ENCODE data around the gene HOXD1. TPM values are rescaled to one million over a fixed set of nuclear protein-coding genes. Genes with fewer than 3 reads are reported as not detected.

The HOXD1 gene
- total and polyA plus RNA-seq, 11 donors = 0.08 to 0.51 (median 0.19) TPM; not detected in 6

DNA sequence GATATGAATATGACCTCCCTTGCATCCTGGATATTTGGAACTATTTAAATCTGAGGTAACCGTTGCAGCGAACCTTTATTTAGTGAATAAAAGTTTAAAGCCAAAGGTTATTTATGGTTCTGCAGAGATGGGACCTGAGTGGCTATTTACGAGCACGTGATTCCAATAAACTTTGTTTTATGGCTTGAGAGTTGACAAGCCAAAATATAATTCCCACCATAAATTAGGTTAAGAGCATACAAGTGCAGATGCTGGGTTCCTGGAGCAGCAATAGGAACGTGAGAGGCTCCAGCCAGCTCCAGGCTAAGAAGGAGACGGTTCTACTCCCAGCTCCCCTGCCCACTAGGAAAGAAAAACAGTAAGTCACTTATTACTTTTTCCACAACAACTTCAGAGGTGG, 42.4 kb upstream of the HOXD1 start:
- no peaks in the 10 kb centered on the region for H3K36me3 ChIP-seq
- ATAC-seq = no peak
- peaks cover 0 to 3% (median 0%) of the 10 kb centered on the region in 12 donors for H3K4me1 ChIP-seq
- H3K27me3 ChIP-seq = peaks cover 30 to 98% (median 73%) of the 10 kb centered on the region in 9 donors
- intact Hi-C loops (cut with DNase I) = no loop called here
- H3K27ac ChIP-seq = no peak overlapping the region
- WGBS, 4 donors = 27 to 51% (median 39%) methylated on average over 6 of the region's 6 CpGs
- TF ChIP-seq POLR2A (IDR thresholded peaks at IDR 0.05) = no peak
- TF ChIP-seq, protein P1, sequence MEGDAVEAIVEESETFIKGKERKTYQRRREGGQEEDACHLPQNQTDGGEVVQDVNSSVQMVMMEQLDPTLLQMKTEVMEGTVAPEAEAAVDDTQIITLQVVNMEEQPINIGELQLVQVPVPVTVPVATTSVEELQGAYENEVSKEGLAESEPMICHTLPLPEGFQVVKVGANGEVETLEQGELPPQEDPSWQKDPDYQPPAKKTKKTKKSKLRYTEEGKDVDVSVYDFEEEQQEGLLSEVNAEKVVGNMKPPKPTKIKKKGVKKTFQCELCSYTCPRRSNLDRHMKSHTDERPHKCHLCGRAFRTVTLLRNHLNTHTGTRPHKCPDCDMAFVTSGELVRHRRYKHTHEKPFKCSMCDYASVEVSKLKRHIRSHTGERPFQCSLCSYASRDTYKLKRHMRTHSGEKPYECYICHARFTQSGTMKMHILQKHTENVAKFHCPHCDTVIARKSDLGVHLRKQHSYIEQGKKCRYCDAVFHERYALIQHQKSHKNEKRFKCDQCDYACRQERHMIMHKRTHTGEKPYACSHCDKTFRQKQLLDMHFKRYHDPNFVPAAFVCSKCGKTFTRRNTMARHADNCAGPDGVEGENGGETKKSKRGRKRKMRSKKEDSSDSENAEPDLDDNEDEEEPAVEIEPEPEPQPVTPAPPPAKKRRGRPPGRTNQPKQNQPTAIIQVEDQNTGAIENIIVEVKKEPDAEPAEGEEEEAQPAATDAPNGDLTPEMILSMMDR (IDR thresholded peaks at IDR 0.05) = no peak
- H3K9me3 ChIP-seq = no peaks in the 10 kb centered on the region
- no peak for DNase-seq
- no peak overlapping the region for H3K4me3 ChIP-seq

DNA sequence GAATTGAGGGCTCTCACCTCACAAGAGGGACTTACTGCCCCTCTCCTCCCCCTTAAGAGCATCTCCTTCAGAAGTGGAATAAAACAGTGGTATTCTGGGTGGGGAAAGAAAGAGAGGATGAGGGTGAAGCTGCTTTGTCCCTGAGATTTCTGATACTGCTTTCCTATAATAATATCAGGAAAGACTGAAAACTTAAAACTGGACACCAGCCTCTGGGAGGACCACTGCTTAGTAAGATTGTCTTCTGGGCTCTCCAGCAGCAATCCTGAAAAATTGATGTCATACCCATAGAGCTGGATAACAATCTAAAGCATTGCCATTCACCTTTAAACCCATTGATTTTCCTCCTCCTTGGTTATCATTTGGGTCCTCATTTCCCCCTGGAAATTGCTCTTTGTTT, 41.8 kb upstream of the HOXD1 start:
- Histone ChIP-seq H3K27me3 (peaks cover 36 to 98% (median 79%) of the 10 kb centered on the region in 9 donors), H3K9me3 (no peaks in the 10 kb centered on the region), H3K4me3 (no peak overlapping the region), H3K27ac (no peak overlapping the region), H3K4me1 (peaks cover 0 to 5% (median 0%) of the 10 kb centered on the region in 12 donors), H3K36me3 (no peaks in the 10 kb centered on the region)
- no peak for TF ChIP-seq POLR2A (IDR thresholded peaks at IDR 0.05)
- TF ChIP-seq, protein P1 (IDR thresholded peaks at IDR 0.05) = no peak
- intact Hi-C loops (cut with DNase I) = no loop called here
- no peak for DNase-seq
- ATAC-seq = no peak

DNA sequence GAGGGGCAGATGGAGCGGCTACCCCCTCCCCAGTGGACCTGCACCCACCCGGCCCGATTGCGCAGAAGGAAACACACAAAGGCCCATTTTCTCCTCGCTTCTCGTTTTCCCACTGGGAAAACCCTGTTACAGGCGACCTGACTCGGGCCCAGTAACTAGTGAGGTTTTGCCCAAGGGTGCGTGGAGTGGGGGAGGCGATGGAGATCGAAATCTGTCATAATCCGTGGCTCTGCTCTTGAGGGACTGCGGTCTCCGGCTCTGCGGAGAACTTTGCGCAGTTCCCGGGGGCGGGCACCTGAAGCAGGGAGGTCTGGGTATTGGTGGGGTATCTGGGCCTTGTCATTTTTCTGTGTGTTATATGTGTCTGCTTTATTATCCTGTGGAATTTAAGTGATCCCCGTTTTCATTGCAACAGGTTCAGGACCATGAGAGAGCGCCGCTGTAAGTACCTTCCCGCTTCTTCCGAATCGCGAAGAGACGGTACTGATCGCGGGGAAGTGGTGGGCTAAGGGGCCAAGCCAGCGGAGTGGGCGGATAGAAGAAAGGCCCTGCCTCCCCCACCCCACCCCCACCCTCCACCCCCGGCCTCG, 41.2 kb upstream of the HOXD1 start:
- DNase-seq (no peak), ATAC-seq (no peak)
- Histone ChIP-seq H3K9me3 (no peaks in the 10 kb centered on the region), H3K4me1 (peaks cover 0 to 7% (median 0%) of the 10 kb centered on the region in 12 donors), H3K27ac (no peak overlapping the region), H3K4me3 (no peak overlapping the region), H3K27me3 (peaks cover 40 to 100% (median 82%) of the 10 kb centered on the region in 9 donors), H3K36me3 (no peaks in the 10 kb centered on the region)
- no peak for TF ChIP-seq POLR2A (IDR thresholded peaks at IDR 0.05)
- TF ChIP-seq, protein P1 (IDR thresholded peaks at IDR 0.05) = no peak
- intact Hi-C loops (cut with DNase I) = no loop called here
- WGBS, 4 donors = 15 to 44% (median 27%) methylated on average over 32 of the region's 32 CpGs

- H3K27me3 ChIP-seq = peaks cover 47 to 100% (median 89%) of the 10 kb centered on the region in 9 donors
Observed at GRCh38 chr2:176147800-176148496, 40.5 kb upstream of the HOXD1 start.

More at GRCh38 chr2:176147800-176148496, 40.5 kb upstream of the HOXD1 start:
- no peak overlapping the region for H3K4me3 ChIP-seq
- H3K36me3 ChIP-seq = no peaks in the 10 kb centered on the region
- DNase-seq = no peak
- no peak overlapping the region for H3K27ac ChIP-seq
- no peak for ATAC-seq
- H3K4me1 ChIP-seq = peaks cover 0 to 12% (median 0%) of the 10 kb centered on the region in 12 donors
- H3K9me3 ChIP-seq = no peaks in the 10 kb centered on the region
- TF ChIP-seq POLR2A (IDR thresholded peaks at IDR 0.05) = no peak
- TF ChIP-seq, protein P1 (IDR thresholded peaks at IDR 0.05) = no peak
- intact Hi-C loops (cut with DNase I) = no loop called here
- WGBS, 4 donors = 10 to 32% (median 21%) methylated on average over 27 to 31 of the region's 31 CpGs
